Tongue (tissue), 2 donors: ENCODE results near the gene KIF18B. TPM values are rescaled to one million over a fixed set of nuclear protein-coding genes. Genes with fewer than 3 reads are reported as not detected.

ENCODE experiments used
- DNase-seq: peaks from one replicate; pipeline ENCODE4 v3.0.0-alpha.2; 2015
- total RNA-seq: library from RNA; depleted of rRNA; stranded (reverse); fragments of >200 nt; gene quantifications from one replicate; pipeline ENCODE4 v1.2.3, GENCODE V29; 2014

Gene KIF18B
- total RNA-seq, 1 donor from 2014 or later = 3.6 TPM

- no peak for DNase-seq
Measured at GRCh38 chr17:44935116-44935515, 12.5 kb downstream of the KIF18B start.

- DNase-seq = no peak
Measured at GRCh38 chr17:44934745-44935105, 12.8 kb downstream of the KIF18B start.

GRCh38 chr17:44933824-44934744, 13.5 kb downstream of the KIF18B start:
- DNase-seq = no peak

- DNase-seq = no peak
Measured at GRCh38 chr17:44932787-44933097, 14.8 kb downstream of the KIF18B start.

GRCh38 chr17:44932096-44932786, 15.3 kb downstream of the KIF18B start:
- DNase-seq = no peak

GRCh38 chr17:44931376-44931775, 16.2 kb downstream of the KIF18B start:
- no peak for DNase-seq

GRCh38 chr17:44930667-44931066, 16.9 kb downstream of the KIF18B start:
- no peak for DNase-seq

GRCh38 chr17:44928950-44929720, 18.4 kb downstream of the KIF18B start:
- DNase-seq = no peak

GRCh38 chr17:44928136-44928535, 19.4 kb downstream of the KIF18B start:
- no peak for DNase-seq

- DNase-seq = no peak
Measured at GRCh38 chr17:44927696-44928095, 19.9 kb downstream of the KIF18B start.

GRCh38 chr17:44926821-44927525, 20.6 kb downstream of the KIF18B start:
- no peak for DNase-seq

- no peak for DNase-seq
Measured at GRCh38 chr17:44925731-44926697, 21.6 kb downstream of the KIF18B start.

GRCh38 chr17:44924107-44924544, 23.4 kb downstream of the KIF18B start:
- DNase-seq = no peak

GRCh38 chr17:44922746-44923470, 24.7 kb downstream of the KIF18B start:
- DNase-seq = no peak

- DNase-seq = no peak
Measured at GRCh38 chr17:44922136-44922535, 25.4 kb downstream of the KIF18B start.

GRCh38 chr17:44921122-44921882, 26.3 kb downstream of the KIF18B start:
- DNase-seq = no peak

- no peak for DNase-seq
Measured at GRCh38 chr17:44920565-44920940, 27.0 kb downstream of the KIF18B start.

- peak; percentile 90 for DNase-seq
Measured at GRCh38 chr17:44919885-44920564, 27.5 kb downstream of the KIF18B start.

- no peak for DNase-seq
Measured at GRCh38 chr17:44919411-44919810, 28.2 kb downstream of the KIF18B start.
